Cortex of kidney (tissue), 1 donor: ENCODE results near the gene IDH3A.
"Not testable (repeated sequence)": the region's sequence is repeated elsewhere in the genome, so short reads cannot be mapped to it uniquely, and the experiment has no call there.

ENCODE experiments used
- DNase-seq: peaks from one replicate; lab custom pipeline; 2025; lab: John Stamatoyannopoulos, UW

Gene IDH3A

GRCh38 chr15:78129077-78129750, 19.9 kb upstream of the IDH3A start:
- no peak for DNase-seq

DNA sequence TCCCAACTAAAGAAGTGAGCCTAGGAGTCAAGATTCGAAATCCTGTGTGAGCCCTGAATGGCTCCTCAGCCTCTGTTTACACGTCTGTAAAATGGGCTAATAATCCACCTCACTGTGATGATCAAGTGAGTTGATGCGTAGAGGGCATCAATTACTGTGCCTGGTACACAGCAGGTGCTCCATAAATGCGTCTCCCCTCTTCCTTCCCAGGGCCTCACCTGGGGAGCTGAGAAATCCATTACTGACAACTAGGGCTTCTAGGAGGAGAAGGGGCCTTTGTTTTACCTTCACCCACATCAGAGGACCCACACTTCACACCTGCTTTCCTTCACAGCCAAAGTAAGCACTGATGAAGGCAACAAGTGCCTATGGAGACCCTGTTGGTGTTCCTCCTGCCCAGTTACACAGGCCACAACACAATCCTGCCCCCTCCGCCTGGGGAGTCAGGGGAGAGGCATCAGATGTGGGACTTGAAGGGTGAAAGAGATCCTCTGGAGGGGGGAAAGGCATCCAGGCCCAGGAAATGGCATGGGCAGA, 19.3 kb upstream of the IDH3A start:
- no peak for DNase-seq

- DNase-seq, result no peak
Measured at GRCh38 chr15:78130466-78131294, 18.5 kb upstream of the IDH3A start.

DNA sequence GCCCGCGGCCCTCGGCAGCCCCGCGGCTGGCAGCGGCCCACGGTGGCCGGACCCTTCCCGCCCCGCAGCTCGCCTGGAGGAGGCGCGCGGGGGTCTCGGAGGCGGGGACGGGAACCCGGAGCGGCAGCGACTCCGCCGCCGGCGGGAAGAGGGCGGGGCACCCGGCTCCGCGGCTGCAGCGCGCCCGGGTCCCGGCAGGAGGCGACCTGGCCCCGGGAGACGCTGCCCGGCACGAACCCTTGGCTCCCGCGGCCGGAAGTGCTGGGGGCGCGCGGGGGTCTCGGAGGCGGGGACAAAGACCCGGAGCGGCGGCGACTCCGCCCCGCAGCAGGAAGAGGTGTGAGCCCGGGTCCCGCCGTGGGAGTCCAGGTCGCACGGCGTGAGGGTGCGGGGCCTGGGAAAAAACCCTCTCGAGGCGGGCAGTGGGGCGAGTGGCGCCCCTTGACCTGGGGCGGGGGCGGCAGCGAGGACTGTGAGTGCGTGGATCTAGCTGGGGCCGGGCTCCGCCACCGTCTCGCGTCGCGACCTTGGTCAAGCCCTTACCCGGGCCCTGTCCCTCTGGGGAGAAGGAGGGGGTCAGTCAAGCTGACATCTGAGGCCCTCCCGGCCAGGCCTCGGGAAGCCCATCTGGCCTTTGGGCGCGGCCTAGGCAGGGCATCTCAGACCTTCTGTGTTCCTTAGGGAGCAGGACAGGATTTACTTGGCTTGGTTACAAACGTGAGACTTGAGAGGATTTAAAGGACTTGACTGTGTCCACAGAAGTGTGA, 17.7 kb upstream of the IDH3A start, which contains the start of gene CIB2:
Gene CIB2 (minus strand): TSS at position 151 of the 767 bp plus-strand sequence. CDS start 230 bp downstream, outside the sequence.
- no peak for DNase-seq

GRCh38 chr15:78133801-78134200, 15.4 kb upstream of the IDH3A start:
- no peak for DNase-seq

- DNase-seq, result no peak
Measured at GRCh38 chr15:78139578-78139977, 9.6 kb upstream of the IDH3A start.

DNA sequence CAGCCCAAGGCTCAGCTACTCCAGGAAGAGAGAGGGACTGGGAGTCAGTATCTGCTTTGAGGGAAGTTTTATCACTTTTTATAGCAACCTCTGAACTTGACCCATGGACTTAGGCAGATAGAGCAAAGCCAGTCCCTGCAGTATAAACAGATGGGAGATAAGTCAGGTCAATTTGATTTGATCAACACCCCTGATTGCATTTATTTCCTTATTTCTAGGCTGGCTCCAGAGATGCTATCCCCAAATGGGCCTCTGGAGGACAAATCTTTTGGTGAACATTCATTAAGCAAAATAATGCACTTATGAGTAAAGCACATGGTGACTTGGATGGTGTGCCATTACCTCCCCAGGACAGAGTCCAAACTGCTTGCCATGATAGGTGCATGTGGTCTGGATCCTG, 8.9 kb upstream of the IDH3A start:
- DNase-seq, result no peak

GRCh38 chr15:78142332-78142731, 6.8 kb upstream of the IDH3A start:
- DNase-seq, result no peak

DNA sequence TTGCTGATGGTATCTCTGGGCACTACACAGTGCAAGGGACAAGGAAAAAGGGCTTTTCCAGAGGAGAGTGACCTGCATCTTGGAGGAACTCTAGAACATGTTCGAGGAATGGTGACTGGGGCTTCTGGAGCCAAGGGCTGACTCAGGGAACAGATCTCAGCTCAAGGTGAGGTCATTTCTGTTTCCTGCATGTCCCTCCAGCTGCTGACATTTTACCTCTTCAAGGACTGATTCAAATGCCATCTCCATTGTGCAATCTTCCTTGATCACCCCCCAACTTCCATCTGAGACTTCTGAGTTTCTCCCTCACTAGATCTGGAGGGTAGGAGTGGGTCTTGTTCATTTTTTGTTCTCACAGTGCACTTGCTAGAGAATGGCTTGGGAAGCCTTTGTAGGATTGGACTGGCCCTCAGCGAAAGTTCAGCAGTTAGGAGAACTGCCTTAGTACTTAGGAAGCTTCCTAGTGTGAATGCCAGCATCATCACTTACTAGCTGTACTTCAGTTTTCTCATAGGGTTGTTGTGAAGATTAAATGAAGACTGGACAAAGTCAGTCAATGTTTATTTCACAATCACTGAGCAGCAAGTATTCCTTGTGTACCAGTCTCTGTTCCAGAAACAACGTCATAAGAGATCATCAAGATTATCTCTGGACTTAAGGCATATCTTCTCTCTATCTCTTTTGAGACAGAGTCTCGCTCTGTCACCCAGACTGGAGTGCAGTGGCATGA, 2.6 kb upstream of the IDH3A start:
- no peak for DNase-seq

GRCh38 chr15:78147566-78147965, 1.6 kb upstream of the IDH3A start:
- no peak for DNase-seq

- no peak for DNase-seq
Measured at GRCh38 chr15:78148392-78149067, 632 bp upstream of the IDH3A start.

- no peak for DNase-seq
Measured at GRCh38 chr15:78149805-78150751, 916 bp downstream of the IDH3A start.

GRCh38 chr15:78151075-78151474, 1.9 kb downstream of the IDH3A start:
- DNase-seq, result not testable (repeated sequence)

GRCh38 chr15:78154955-78155354, 5.8 kb downstream of the IDH3A start:
- no peak for DNase-seq

- DNase-seq, result no peak
Measured at GRCh38 chr15:78155355-78155939, 6.3 kb downstream of the IDH3A start.

DNA sequence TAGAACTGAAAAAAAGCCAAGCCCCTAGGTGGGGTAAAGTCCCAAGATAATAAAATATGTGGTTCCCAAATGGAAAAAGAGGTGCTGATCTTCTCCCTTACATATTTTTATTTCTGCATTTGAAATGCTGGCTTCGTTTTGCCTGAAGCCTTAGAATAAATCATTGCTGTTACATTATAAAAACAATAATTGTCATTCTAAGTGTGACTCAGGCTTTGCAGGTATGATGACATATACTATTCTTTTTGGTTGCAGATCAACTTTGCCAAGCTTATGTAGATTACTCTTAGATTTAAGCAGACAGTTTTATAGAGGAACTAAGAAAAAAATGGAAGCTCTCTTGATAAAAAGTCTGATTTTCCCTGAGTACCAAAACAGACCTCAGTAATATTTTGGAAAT, 7.5 kb downstream of the IDH3A start:
- DNase-seq, result no peak

GRCh38 chr15:78157203-78157602, 8.0 kb downstream of the IDH3A start:
- no peak for DNase-seq

DNA sequence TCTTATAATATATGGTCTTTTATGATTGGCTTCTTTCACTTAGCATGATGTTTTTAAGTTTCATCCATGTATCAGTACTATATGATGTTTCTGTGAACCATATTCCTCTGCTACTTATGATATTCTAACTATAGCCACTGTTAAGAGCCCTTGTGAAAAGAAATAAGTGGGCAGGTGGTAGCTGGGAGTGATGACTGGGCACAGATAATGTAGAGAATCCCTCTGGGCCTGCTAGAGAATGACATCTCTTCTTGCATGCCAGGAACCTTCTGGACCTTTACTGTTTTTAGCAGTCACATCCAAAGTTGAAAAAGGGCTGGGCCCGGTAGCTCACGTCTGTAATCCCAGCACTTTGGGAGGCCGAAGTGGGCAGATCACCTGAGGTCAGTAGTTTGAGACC, 10.2 kb downstream of the IDH3A start:
- no peak for DNase-seq

GRCh38 chr15:78162038-78162437, 12.9 kb downstream of the IDH3A start:
- no peak for DNase-seq

DNA sequence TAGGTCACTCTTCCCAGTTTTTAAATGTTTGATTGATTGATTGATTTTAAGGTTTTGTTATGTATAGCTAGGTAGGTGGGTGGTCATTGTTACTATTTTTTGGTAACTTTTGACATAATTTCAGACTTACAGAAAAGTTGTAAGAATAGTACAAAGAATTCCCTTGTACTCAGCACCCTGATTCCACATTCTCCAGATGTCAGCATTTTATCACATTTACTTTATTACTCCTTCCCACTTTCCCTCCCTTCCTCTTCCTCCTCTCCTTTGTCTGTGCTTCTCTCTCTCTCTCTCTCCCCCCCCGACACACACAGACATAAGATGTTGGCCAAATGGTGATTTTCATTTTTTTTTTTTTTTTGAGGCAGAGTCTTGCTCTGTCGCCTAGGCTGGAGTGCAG, 14.8 kb downstream of the IDH3A start:
- no peak for DNase-seq
